ENCODE results near the gene HM13. TPM values are rescaled to one million over a fixed set of nuclear protein-coding genes. Genes with fewer than 3 reads are reported as not detected.
"Not testable (repeated sequence)": the region's sequence is repeated elsewhere in the genome, so short reads cannot be mapped to it uniquely, and the experiment has no call there.

Gene HM13
- total RNA-seq, 1 donor from 2014 or later = 53.3 TPM

- DNase-seq (ENCODE audit: low read depth, low spot score) = no peak
Measured at GRCh38 chr20:31567380-31567720, 53.1 kb downstream of the HM13 start.

- DNase-seq (ENCODE audit: low read depth, low spot score) = no peak
Measured at GRCh38 chr20:31568041-31568731, 53.9 kb downstream of the HM13 start.

DNA sequence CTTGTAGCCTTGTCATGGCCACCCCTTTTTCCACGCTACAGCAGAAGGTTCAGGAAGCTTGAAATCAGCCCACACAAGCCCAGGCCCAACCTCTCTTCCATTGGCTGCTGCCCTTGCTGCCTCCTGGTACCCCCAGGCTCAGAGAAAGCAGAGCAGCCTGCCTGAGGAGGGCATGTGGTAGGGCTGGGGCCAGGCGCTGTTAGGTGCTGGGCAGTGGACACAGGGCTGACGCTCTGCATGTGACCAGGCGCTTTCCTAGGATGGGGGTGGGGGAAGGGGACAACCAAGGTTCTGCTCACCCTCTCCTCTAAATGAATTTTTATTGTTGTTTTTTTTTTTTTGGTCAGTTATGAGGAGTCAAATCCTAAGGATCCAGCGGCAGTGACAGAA lies 54.5 kb downstream of the HM13 start:
- no peak for DNase-seq (ENCODE audit: low read depth, low spot score)

- no peak for DNase-seq (ENCODE audit: low read depth, low spot score)
Measured at GRCh38 chr20:31569163-31570020, 55.1 kb downstream of the HM13 start.

DNA sequence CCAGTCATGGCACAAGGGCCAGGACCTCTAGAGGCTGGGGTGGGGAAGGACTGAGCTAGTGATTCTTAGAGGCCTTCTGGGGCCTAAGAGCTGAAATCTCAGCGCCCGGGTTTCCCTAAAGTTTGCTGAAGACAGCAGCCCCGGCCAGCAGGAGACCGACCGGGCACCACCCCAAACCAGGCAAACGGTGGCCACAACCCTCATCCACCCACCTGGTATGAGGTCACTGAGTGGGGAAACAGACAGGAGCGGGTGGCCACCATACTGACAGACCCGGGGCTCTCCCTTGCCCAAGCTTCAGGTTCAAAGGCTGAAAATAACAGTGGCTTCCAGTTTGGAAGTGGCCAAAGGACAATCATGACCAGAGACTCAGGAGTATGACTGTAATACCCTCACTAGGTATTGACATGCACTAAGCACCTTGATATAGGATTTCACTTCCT lies 55.8 kb downstream of the HM13 start:
- DNase-seq (ENCODE audit: low read depth, low spot score) = no peak

DNA sequence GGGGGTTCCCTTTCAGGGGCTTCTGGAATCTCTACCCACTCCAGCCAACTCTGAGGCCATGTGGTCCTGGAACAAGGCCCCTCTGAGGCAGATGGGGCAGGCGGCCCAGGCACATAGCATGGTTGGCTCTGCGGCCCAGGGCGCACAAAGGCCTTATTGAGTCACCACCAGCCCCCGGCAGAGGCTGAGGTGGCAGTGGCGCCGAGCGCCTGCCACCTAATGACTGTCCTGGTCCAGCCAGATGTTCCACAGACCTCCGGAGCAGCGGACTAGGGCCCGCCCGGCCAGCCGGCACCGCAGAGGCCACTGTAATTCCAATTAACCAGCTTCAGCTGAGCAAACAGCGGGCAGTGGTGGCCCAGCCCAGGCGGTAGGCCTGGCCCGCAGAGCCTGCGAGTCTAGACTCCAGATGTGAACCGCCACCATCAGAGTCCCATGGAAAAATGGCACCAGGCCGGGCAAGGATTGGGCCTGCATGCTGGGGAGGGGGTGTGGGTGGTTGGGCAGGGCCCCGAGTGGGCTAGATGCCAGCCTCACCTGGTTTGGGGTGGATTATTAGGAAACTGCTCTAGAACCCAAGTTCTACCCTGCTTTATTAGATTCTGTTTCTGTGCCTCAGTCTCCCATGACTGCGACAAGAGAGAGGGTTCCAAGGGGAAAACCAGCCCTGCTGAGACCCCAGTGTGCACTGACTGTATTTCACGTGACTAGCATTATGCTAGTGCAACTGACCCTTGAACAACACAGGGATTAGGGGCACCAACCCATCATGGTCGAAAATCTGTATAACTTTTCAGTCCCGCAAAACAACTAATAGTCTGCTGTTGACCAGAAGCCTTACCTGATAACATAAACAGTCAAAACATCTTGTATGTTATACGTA lies 56.7 kb downstream of the HM13 start:
- no peak for DNase-seq (ENCODE audit: low read depth, low spot score)

DNA sequence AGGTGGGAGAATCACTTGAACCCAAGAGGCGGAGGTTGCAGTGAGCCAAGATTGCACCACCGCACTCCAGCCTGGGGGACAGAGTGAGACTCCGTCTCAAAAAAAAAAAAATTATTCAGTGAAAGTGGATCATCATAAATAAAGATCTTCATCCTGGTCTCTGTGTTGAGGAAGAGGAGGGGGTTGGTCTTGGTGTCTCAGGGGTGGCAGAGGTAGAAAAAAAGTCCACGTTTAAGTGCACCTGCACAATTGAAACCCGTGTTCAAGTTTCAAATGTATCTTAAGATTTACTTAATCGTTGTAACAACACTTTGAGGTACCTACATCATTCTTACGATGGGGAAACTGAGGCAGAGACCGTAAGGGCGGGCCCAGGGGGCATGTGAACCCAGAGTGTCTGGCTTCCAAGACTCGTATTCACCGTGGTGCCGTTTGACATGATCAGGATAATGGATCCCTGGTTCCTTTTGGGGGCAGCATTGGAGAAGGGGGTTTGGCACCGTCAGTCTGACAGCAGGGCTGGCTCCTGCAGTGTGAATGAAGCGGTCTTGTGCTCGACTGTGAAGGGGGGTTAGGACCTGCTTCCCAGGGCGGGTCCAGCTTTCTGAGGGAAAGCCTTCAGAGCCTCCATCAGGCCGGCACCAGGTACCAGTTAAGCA lies 57.9 kb downstream of the HM13 start:
- no peak for DNase-seq (ENCODE audit: low read depth, low spot score)

GRCh38 chr20:31572701-31573554 lies 58.7 kb downstream of the HM13 start:
- peak; percentile 93 for DNase-seq (ENCODE audit: low read depth, low spot score)

DNA sequence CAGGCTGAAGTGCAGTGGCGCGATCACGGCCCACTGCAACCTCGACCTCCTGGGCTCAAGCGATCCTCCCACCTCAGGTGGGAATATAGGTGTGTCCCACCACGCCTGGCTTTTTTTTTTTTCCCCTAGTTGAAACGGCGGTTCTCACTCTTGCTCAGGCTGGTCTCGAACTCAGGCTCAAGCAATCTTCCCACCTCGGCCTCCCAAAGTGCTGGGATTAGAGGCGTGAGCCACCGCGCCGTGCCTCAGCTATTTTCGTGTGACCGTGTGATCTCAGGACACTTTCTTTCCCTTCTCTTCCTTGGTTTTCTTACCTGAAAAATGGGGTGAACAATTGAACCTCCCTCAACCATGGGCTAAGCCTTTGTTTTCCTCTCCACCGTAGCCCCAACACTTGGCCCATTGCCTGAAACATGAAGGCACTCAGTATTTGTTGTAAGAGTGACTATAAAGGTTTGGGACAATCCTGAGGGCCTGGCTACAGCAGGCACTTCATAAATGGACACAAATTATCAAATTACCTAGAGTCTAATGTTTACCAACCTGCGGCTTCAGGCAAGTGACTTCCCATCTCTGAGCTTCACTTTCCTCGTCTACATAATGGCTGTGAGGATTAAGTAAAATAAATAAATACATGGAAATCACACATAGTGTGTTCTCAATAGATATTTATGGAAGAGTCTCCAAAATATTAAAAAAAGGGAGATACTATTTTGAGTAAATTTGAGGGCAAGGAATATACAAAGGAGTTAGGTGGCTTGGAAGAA lies 59.5 kb downstream of the HM13 start:
- DNase-seq (ENCODE audit: low read depth, low spot score) = no peak

DNA sequence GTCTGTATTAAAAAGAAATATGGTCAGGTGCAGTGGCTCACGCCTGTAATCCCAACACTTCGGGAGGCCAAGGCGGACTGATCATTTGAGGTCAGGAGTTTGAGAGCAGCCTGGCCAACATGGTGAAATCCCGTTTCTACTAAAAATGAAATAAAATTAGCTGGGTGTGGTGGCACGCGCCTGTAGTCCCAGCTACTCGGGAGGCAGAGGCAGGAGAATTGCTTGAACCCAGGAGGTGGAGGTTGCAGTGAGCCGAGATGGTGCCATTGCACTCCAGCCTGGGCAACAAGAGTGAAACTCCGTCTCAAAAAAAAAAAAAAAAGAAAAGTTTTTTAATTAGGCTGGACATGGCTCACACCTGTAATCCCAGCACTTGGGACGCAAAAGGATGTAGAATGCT lies 60.7 kb downstream of the HM13 start:
- DNase-seq (ENCODE audit: low read depth, low spot score) = not testable (repeated sequence)

DNA sequence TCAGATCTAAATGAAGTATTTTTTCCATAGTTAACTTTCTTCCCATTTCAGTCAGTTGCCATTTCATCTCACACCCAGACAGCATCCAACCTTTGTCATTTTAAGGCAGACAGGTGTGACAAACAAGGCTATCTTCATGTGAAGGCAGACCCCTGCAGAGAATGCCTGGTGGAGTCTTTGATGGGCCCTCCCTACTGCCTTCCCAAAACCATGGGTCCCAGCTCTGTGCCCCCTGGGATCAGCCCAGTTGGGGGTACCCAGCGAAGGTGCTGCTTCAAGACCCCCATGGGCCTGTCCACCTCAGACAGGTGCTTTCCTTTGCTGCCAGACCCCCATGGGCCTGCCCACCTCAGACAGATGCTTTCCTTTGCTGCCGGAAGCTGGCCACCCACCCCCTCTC lies 62.5 kb downstream of the HM13 start:
- no peak for DNase-seq (ENCODE audit: low read depth, low spot score)

- no peak for DNase-seq (ENCODE audit: low read depth, low spot score)
Measured at GRCh38 chr20:31577194-31577593, 63.0 kb downstream of the HM13 start.

DNA sequence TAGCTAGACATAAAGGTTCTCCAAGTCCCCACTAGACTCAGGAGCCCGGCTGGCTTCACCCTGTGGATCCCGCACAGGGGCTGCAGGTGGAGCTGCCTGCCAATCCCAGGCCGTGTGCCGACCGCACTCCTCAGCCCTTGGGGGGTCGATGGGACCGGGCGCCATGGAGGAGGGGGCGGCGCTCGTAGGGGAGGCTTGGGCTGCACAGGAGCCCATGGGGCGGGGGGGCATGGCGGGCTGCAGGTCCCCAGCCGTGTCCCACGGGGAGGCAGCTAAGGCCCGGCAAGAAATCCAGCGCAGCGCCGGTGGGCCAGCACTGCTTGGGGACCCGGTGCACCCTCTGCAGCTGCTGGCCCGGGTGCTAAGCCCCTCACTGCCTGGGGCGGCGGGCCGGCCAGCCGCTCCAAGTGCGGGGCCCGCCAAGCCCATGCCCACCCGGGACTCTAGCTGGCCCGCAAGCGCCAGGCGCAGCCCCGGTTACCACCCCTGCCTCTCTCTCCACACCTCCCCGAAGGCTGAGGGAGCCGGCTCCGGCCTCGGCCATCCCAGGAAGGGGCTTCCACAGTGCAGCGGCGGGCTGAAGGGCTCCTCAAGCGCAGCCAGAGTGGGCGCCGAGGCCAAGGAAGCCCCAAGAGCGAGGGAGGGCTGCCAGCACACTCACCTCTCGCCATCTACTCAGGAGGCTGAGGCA lies 64.4 kb downstream of the HM13 start:
- no peak for DNase-seq (ENCODE audit: low read depth, low spot score)

GRCh38 chr20:31579245-31579644 lies 65.0 kb downstream of the HM13 start:
- no peak for DNase-seq (ENCODE audit: low read depth, low spot score)

- not testable (repeated sequence) for DNase-seq (ENCODE audit: low read depth, low spot score)
Measured at GRCh38 chr20:31579941-31580651, 65.9 kb downstream of the HM13 start.

- DNase-seq (ENCODE audit: low read depth, low spot score) = no peak
Measured at GRCh38 chr20:31580706-31581105, 66.5 kb downstream of the HM13 start.

DNA sequence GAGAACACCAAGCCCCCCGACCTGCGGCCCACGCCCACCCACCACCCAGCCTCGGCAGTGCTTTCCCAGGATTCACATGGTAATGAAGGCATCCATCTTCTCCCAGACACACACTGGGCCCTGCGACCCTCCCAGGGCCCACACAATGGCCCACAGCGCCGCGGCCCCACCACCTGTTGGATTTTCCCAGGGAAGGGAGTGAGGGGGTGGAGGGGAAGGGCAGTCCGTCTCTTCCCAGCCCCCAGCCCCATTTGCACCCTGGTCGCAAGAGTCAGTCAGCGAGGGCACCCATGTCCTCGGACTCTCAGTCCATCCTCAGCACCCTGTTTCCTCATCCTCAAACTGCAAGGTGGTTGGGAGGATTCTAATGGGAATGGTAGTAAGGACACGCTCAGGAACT lies 67.1 kb downstream of the HM13 start:
- DNase-seq (ENCODE audit: low read depth, low spot score) = no peak

Data from pulmonary artery endothelial cell (primary cell).